ENCODE results near the gene AP4M1. TPM values are rescaled to one million over a fixed set of nuclear protein-coding genes. Genes with fewer than 3 reads are reported as not detected.

The AP4M1 gene
- polyA plus RNA-seq, 2 of the 4 experiments (the other 2 are of a cell fraction): 16.6 to 18.3 TPM

DNA sequence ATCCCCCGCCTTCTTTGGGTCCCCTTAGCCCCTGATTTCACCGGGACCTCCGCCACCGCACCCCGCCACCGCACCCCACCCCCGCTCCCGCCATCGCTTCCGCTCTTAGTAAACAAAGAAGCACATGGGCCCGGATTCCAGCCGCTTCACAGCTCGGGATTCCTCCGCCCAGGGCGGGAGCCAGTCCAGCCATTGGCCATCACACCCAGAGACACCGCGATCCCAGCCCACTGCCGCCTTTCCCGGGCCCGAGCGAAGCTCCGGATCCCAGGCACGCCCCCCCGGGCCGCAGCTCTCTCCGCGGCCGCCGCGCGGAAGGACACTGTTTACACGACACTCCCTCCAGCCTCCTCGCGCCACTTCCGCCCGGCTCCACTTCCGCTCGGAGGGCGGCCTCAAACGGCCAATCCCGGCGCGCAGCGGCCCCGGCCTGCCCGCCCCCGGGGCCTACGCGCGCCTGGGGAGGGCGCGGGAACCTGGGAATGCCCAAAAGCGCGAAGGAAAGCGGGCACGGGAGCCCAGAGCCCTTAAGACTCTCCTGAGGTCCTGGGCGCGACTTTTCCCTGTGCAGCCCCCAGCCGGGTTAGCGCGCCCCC lies 925 bp upstream of the AP4M1 start:
- WGBS (ENCODE audit: missing lambda C conversion rate): 2% methylated on average over 21 of the region's 61 CpGs
- Histone ChIP-seq H3K4me2 (peak overlapping the region; percentile 85), H3K4me3 (peak overlapping the region; percentile 98), H3K9me3 (no peaks in the 10 kb centered on the region), H3K4me1 (peaks cover 18% of the 10 kb centered on the region), H3K27ac (peak overlapping the region; percentile 94 to 100)
- POLR2A ChIA-PET: interaction anchor here (1.6 to 3.0 kb wide), 11 partner anchors 11 to 181 kb away, joined by 5 to 46 read pairs (median 8); partner anchors contain the start of genes COPS6, LAMTOR4, MBLAC1 and TRIM4
- ATAC-seq (peak; percentile 84 to 89), FAIRE-seq (no peak), DNase-seq (ENCODE audit: low read depth in 1 of 2, low spot score in 1 of 2) (peak; percentile 93 to 99)
- CTCF ChIA-PET: interaction anchor here (0.6 to 3.9 kb wide), 4 partner anchors 10 to 488 kb away, joined by 3 to 33 read pairs (median 4); no protein-coding TSS in a partner anchor
- TF ChIP-seq, protein P1, sequence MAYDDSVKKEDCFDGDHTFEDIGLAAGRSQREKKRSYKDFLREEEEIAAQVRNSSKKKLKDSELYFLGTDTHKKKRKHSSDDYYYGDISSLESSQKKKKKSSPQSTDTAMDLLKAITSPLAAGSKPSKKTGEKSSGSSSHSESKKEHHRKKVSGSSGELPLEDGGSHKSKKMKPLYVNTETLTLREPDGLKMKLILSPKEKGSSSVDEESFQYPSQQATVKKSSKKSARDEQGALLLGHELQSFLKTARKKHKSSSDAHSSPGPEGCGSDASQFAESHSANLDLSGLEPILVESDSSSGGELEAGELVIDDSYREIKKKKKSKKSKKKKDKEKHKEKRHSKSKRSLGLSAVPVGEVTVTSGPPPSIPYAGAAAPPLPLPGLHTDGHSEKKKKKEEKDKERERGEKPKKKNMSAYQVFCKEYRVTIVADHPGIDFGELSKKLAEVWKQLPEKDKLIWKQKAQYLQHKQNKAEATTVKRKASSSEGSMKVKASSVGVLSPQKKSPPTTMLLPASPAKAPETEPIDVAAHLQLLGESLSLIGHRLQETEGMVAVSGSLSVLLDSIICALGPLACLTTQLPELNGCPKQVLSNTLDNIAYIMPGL (CRISPR knock-in tag; IDR thresholded peaks at IDR 0.05; ENCODE audit: borderline replicate concordance): no peak
- TF ChIP-seq, protein P2, sequence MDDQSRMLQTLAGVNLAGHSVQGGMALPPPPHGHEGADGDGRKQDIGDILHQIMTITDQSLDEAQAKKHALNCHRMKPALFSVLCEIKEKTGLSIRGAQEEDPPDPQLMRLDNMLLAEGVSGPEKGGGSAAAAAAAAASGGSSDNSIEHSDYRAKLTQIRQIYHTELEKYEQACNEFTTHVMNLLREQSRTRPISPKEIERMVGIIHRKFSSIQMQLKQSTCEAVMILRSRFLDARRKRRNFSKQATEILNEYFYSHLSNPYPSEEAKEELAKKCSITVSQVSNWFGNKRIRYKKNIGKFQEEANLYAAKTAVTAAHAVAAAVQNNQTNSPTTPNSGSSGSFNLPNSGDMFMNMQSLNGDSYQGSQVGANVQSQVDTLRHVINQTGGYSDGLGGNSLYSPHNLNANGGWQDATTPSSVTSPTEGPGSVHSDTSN (IDR thresholded peaks at IDR 0.05): peak; percentile 93
- TF ChIP-seq HOXB13 (CRISPR knock-in tag; IDR thresholded peaks at IDR 0.05; ENCODE audit: low read depth) (no peak), POLR2AphosphoS2 (conservative IDR thresholded peaks at IDR 0.05; ENCODE audit: low read length) (no peak), RAD21 (conservative IDR thresholded peaks at IDR 0.05 in 1 of 2, IDR thresholded peaks at IDR 0.05 in 1 of 2) (no peak), ZNF302 (CRISPR knock-in tag; IDR thresholded peaks at IDR 0.05) (no peak), RCOR1 (IDR thresholded peaks at IDR 0.05; ENCODE audit: low read depth, low read length) (no peak), SMC3 (IDR thresholded peaks at IDR 0.05) (no peak), KDM5A (IDR thresholded peaks at IDR 0.05) (no peak), ZFP36 (IDR thresholded peaks at IDR 0.05; ENCODE audit: borderline replicate concordance, partially characterized antibody) (no peak), SREBF2 (IDR thresholded peaks at IDR 0.05) (no peak), MAZ (IDR thresholded peaks at IDR 0.05; ENCODE audit: borderline replicate concordance, low read depth, low read length) (0 out of 2 replicates have a peak, but pooled peaks have one; percentile 2), PHF8 (IDR thresholded peaks at IDR 0.05; ENCODE audit: borderline replicate concordance, low read depth) (peak; percentile 49; the same call in 1 of the 2 replicates), JUN (IDR thresholded peaks at IDR 0.05) (peak; percentile 87 to 91), EHF (CRISPR knock-in tag; IDR thresholded peaks at IDR 0.05) (peak; percentile 27; the same call in 1 of the 2 replicates), ZC3H11A (IDR thresholded peaks at IDR 0.05) (no peak), EHMT2 (IDR thresholded peaks at IDR 0.05; ENCODE audit: low read depth) (no peak), NR3C1 (IDR thresholded peaks at IDR 0.05) (no peak), FOSB (CRISPR knock-in tag; IDR thresholded peaks at IDR 0.05) (no peak), CHD4 (IDR thresholded peaks at IDR 0.05; ENCODE audit: borderline replicate concordance) (no peak), CBX8 (IDR thresholded peaks at IDR 0.05) (no peak), POLR2A (IDR thresholded peaks at IDR 0.05; ENCODE audit: low read length) (peak; percentile 34), MAFK (IDR thresholded peaks at IDR 0.05; ENCODE audit: partially characterized antibody) (no peak), MYC (IDR thresholded peaks at IDR 0.05; ENCODE audit: borderline replicate concordance, low read length) (peak; percentile 99), CEBPB (IDR thresholded peaks at IDR 0.05) (no peak; a peak in 1 of 4 replicates), TP53 (CRISPR knock-in tag; IDR thresholded peaks at IDR 0.05) (peak; percentile 87; the same call in 1 of the 2 replicates)
- TF ChIP-seq, protein P3, sequence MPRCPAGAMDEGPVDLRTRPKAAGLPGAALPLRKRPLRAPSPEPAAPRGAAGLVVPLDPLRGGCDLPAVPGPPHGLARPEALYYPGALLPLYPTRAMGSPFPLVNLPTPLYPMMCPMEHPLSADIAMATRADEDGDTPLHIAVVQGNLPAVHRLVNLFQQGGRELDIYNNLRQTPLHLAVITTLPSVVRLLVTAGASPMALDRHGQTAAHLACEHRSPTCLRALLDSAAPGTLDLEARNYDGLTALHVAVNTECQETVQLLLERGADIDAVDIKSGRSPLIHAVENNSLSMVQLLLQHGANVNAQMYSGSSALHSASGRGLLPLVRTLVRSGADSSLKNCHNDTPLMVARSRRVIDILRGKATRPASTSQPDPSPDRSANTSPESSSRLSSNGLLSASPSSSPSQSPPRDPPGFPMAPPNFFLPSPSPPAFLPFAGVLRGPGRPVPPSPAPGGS (IDR thresholded peaks at IDR 0.05): peak; percentile 66; the same call in 2 of the 3 replicates
- TF ChIP-seq, protein P4, sequence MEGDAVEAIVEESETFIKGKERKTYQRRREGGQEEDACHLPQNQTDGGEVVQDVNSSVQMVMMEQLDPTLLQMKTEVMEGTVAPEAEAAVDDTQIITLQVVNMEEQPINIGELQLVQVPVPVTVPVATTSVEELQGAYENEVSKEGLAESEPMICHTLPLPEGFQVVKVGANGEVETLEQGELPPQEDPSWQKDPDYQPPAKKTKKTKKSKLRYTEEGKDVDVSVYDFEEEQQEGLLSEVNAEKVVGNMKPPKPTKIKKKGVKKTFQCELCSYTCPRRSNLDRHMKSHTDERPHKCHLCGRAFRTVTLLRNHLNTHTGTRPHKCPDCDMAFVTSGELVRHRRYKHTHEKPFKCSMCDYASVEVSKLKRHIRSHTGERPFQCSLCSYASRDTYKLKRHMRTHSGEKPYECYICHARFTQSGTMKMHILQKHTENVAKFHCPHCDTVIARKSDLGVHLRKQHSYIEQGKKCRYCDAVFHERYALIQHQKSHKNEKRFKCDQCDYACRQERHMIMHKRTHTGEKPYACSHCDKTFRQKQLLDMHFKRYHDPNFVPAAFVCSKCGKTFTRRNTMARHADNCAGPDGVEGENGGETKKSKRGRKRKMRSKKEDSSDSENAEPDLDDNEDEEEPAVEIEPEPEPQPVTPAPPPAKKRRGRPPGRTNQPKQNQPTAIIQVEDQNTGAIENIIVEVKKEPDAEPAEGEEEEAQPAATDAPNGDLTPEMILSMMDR (IDR thresholded peaks at IDR 0.05): no peak
- TF ChIP-seq, protein P5, sequence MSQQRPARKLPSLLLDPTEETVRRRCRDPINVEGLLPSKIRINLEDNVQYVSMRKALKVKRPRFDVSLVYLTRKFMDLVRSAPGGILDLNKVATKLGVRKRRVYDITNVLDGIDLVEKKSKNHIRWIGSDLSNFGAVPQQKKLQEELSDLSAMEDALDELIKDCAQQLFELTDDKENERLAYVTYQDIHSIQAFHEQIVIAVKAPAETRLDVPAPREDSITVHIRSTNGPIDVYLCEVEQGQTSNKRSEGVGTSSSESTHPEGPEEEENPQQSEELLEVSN (IDR thresholded peaks at IDR 0.05; ENCODE audit: borderline replicate concordance, low read depth): peak; percentile 86
- TF ChIP-seq, protein P6, sequence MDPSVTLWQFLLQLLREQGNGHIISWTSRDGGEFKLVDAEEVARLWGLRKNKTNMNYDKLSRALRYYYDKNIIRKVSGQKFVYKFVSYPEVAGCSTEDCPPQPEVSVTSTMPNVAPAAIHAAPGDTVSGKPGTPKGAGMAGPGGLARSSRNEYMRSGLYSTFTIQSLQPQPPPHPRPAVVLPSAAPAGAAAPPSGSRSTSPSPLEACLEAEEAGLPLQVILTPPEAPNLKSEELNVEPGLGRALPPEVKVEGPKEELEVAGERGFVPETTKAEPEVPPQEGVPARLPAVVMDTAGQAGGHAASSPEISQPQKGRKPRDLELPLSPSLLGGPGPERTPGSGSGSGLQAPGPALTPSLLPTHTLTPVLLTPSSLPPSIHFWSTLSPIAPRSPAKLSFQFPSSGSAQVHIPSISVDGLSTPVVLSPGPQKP (IDR thresholded peaks at IDR 0.05; ENCODE audit: low read depth, low read length): no peak
- TF ChIP-seq, protein P7, sequence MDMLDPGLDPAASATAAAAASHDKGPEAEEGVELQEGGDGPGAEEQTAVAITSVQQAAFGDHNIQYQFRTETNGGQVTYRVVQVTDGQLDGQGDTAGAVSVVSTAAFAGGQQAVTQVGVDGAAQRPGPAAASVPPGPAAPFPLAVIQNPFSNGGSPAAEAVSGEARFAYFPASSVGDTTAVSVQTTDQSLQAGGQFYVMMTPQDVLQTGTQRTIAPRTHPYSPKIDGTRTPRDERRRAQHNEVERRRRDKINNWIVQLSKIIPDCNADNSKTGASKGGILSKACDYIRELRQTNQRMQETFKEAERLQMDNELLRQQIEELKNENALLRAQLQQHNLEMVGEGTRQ (IDR thresholded peaks at IDR 0.05): 0 out of 2 replicates have a peak, but pooled peaks have one; percentile 2
- TF ChIP-seq, protein P8, sequence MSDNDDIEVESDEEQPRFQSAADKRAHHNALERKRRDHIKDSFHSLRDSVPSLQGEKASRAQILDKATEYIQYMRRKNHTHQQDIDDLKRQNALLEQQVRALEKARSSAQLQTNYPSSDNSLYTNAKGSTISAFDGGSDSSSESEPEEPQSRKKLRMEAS (IDR thresholded peaks at IDR 0.05): peak; percentile 99

Measured in A549 (cell line).